ENCODE results near the gene CHD1.
A peak's percentile ranks its signal among the peaks of the same experiment; 100 is the strongest.
"Not testable (repeated sequence)": the region's sequence is repeated elsewhere in the genome, so short reads cannot be mapped to it uniquely, and the experiment has no call there.

The CHD1 gene

GRCh38 chr5:98928873-98929709 is at the start of gene CHD1:
Gene CHD1 (minus strand): TSS chr5:98929007. CDS start chr5:98926386, 2,621 bp downstream.
- DNase-seq, result peak; percentile 100

GRCh38 chr5:98978528-98978927 is 49.7 kb upstream of the CHD1 start:
- DNase-seq, result no peak

DNA sequence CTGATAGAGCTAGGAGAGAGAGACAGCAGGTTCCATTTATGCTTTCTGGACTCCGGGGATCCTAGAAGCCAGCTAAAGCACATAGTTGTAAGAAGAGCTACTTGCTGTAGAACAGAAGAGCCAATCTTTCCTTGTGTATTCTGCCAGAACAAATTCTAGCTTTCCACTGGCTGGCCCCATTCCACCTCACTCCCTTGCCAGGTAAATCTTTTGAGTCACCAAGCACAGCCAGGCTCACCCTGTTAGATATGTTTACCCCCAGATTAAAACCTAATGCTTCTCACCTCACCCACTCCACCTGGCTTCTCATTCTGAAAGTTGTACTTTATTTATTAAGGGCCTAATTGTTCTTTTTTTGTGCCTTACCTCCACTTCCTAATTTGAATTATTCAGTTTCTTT is 48.9 kb upstream of the CHD1 start:
- no peak for DNase-seq

- no peak for DNase-seq
Measured at GRCh38 chr5:98975682-98976407, 47.0 kb upstream of the CHD1 start.

GRCh38 chr5:98975223-98975622 is 46.4 kb upstream of the CHD1 start:
- no peak for DNase-seq

- no peak for DNase-seq
Measured at GRCh38 chr5:98969400-98969799, 40.6 kb upstream of the CHD1 start.

DNA sequence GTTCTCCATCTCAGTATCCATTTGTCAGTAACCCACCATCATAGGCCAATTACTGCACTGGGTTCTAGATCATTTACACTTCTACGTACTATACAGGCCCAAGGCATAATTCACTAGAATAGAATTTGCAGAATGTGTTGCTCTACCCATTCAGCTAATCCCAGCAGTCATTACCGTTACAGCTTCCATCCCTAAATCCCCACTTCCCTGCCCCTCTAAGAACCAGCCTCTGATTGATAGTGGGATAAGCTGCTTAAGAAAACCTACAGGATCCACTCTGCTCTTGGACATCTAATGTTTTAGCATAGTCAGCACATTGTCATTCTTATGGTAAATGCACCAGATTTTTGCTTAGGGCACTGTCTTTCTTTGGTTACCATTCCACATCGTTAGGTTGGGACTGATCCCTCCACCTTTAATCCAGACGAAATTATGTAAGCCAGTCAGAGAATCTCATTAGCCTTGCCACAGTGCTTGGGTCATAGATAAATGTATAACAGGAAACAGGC is 39.3 kb upstream of the CHD1 start:
- no peak for DNase-seq

- DNase-seq, result no peak
Measured at GRCh38 chr5:98965226-98965625, 36.4 kb upstream of the CHD1 start.

DNA sequence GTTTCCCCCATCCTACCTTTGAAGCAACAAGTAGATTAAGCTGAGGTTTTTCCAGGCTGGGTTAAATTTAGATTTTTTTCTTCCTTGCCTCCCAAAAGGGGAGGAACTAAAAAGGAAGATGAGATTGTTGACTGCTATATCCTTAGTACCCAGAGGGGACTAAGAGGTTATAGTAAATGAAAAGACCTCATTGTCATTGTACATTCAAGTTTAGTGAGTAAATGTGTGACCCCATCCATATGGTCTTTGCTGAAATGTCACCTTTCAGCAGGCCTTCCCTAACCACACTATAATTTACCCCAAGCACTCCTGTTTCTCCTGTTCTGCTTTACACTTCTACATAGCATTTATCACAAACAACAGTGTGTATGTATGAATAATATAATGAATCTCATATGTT is 35.8 kb upstream of the CHD1 start:
- DNase-seq, result no peak

GRCh38 chr5:98963019-98963418 is 34.2 kb upstream of the CHD1 start:
- DNase-seq, result no peak

DNA sequence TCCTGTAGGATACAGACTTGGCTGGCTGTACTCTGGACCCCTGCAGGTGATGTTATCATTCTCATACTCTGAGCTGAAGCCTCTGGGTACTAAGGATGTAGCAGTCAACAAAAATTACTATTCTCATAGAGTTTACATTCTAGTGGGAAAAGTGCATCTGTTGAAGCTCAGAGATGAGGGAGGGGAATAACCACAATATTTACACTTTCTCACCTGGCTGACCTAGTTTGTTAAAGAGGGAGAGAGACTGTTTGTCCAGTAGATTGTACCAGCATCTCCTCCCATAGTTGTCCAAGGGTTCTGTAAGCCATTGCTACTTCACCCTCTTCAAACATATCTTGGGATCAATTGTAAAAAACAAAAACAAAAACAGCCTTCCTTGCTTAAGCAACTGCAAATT is 33.8 kb upstream of the CHD1 start:
- DNase-seq, result no peak

DNA sequence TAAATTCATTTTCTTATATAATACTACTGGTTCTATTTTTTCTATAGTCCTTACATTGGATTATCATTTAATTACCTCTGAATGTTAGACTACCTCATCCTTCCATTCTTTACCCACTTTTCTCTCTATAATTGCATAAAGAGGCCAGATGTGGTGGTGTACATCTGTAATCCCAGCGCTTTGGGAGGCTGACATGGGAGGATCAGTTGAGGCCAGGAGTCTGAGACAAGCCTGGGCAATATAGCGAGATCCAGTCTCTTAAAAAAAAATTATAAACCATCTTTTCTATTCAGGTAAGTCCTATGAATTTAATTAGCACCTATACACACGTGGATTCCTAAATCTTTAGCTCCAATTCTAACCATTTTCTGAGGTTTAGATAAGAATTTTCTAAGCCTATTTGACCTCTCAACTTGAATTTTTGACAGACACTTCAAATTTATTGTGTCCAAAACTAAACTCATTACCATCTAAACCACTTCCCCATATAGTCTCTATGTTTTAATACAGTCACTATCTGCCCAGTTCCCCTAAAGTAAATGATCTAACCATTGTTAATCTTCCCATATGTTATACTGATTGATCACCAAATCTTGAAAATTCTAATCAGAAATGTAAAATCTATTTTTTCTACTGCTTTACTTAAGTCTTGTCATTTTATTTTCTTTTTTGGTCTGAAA is 33.0 kb upstream of the CHD1 start:
- peak; percentile 12 for DNase-seq

DNA sequence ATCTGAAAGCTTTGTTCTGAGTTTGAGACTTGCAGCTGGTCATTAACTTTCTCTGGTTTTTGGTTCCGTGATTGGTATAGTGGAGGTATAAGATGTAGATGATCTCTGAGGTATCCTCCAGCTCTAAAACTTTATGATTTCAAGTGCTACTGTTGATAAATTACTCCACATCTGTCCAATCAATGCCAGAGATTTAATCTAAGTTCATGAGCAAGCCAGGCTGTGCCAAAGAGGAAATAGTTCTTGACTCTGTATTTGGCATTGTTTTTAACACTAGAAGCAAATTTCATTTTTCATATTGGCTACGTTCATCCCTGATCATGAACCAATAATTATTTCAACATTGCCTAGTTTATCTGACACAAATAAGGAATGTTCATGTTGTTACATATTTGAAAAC is 28.5 kb upstream of the CHD1 start:
- DNase-seq, result no peak

- not testable (repeated sequence) for DNase-seq
Measured at GRCh38 chr5:98955888-98956287, 27.1 kb upstream of the CHD1 start.

GRCh38 chr5:98955471-98955870 is 26.7 kb upstream of the CHD1 start:
- not testable (repeated sequence) for DNase-seq

GRCh38 chr5:98954392-98955028 is 25.7 kb upstream of the CHD1 start:
- no peak for DNase-seq

- peak; percentile 70 for DNase-seq
Measured at GRCh38 chr5:98942847-98943246, 14.0 kb upstream of the CHD1 start.

GRCh38 chr5:98941131-98941883 is 12.5 kb upstream of the CHD1 start:
- DNase-seq, result peak; percentile 91

- DNase-seq, result peak; percentile 19
Measured at GRCh38 chr5:98940581-98940980, 11.8 kb upstream of the CHD1 start.

- no peak for DNase-seq
Measured at GRCh38 chr5:98938464-98938863, 9.7 kb upstream of the CHD1 start.

- DNase-seq, result no peak
Measured at GRCh38 chr5:98936948-98937715, 8.3 kb upstream of the CHD1 start.
